NCI-H2171 treated with DMSO at 0.1 percent for 48 hours (cell line): Measurements from ENCODE around the gene TMEM170A.
A peak's percentile ranks its signal among the peaks of the same experiment; 100 is the strongest.
"Not testable (repeated sequence)": the region's sequence is repeated elsewhere in the genome, so short reads cannot be mapped to it uniquely, and the experiment has no call there.

ENCODE experiments used
- DNase-seq: peaks from one replicate; lab custom pipeline; 2025; lab: John Stamatoyannopoulos, UW

Gene TMEM170A

DNA sequence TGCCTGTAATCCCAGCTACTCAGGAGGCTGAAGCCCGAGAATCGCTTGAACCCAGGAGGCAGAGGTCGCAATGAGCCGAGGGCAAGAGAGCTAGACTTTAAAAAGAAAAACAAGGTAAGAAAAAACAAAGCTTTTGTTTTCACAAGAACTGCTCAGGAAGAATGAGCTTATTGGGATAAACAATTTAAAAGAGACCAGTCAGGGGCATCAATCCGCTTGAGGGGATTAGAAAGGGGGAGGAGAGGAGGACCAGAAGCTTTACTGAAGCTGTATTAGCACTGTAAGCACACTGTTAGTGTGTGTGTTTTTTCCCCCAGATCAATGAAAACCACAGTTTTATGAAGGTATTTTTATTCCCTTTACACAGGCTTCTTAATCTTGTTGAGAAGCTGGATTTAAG is 8.8 kb downstream of the TMEM170A start:
- DNase-seq, result no peak

DNA sequence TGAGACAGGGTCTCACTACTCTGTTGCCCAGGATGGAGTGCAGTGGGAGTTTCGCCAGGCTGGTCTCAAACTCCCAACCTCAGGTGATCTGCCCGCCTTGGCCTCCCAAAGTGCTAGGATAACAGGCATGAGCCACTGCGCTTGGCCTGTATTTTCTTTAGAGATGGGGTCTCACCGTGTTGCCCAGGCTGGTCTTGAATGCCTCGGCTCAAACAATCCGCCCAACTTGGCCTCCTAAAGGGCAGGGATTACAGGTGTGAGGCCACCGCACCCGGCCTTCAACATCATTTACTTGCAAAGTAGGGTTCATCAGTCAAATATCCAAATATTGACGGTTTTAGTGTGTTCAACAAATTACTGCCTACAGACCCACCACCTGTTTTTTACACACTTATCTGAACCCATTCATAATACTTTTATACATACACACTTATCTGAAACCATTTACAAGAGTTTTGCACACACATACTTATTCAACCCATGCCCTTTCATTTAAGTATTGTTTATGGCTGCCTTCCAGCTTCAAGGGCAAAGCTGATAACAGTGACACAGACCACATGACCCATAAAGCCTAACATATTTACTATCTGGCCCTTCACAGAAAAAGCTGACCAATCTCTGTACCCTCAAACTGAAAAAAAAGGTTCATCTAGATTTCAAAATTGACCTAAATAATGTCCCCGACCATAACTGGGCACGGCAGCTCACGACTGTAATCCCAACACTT is 11.9 kb downstream of the TMEM170A start:
- no peak for DNase-seq

DNA sequence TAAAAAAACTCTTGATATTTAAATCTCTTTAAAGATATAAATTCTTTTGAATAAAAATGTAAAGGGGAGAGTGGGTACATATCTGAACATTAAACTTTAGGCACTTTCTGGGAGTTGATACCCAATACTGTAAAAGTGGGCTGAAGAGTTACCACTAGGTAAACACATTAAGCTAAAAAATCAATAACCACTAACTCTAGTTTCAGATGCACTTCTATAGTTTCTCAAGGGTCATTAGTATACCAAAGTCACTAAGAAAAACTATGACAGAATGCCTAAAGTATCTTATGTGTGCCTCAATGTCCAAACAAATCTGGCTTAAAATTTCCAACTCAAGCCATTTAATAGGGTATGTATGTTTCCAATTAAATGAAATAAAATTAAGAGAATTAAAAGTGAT is 18.1 kb downstream of the TMEM170A start:
- no peak for DNase-seq

DNA sequence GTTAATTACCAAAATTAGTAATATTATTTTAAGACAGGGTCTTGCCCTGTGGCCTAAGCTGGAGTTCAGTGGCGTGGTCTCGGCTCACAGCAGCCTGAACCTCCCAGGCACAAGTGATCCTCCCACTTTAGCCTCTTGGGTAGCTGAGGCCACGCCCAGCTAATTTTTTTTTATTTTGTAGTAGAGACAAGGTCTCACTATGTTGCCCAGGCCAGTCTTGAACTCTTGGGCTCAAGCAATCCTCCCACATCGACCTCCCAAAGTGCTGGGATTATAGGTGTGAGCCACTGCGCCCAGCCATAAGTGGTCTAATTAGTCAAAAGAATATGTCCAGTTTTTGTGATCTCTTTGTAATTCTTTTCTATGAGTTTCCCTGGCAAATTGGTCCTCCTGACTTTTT is 19.2 kb downstream of the TMEM170A start:
- DNase-seq, result no peak

GRCh38 chr16:75443298-75443697 is 21.2 kb downstream of the TMEM170A start:
- DNase-seq, result no peak

DNA sequence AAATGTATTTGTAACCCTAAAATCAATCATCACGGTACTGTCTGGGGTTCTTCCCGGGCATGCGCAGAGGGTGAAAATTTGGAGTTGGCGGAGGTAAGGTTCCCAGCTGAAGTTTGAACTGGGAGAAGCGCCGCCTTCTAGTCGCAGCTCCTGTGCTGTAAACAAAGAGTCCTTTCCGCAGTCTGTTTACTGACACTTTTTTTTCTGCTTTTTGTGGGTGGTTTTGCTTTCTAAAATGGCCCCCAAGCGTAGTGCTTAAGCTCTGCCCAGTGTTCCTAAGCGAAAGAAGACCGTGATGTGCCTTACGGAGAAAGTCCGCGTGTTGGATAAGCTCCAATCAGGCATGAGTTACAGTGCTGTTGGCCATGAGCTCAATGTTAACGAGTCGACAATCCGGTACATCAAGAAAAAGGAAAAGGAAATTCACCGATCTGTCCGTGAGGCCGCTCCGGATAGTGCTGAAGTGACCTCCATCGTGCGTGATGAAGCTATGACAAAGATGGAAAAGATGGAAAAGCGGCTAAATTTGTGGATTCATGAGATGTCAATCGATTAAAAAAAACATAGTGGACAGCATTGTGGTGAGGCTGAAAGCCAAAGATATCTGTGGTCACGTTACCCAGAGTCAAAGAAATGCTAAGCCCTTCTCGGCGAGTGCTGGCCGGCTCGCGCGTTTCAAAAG is 30.6 kb downstream of the TMEM170A start:
- peak; percentile 95 for DNase-seq

DNA sequence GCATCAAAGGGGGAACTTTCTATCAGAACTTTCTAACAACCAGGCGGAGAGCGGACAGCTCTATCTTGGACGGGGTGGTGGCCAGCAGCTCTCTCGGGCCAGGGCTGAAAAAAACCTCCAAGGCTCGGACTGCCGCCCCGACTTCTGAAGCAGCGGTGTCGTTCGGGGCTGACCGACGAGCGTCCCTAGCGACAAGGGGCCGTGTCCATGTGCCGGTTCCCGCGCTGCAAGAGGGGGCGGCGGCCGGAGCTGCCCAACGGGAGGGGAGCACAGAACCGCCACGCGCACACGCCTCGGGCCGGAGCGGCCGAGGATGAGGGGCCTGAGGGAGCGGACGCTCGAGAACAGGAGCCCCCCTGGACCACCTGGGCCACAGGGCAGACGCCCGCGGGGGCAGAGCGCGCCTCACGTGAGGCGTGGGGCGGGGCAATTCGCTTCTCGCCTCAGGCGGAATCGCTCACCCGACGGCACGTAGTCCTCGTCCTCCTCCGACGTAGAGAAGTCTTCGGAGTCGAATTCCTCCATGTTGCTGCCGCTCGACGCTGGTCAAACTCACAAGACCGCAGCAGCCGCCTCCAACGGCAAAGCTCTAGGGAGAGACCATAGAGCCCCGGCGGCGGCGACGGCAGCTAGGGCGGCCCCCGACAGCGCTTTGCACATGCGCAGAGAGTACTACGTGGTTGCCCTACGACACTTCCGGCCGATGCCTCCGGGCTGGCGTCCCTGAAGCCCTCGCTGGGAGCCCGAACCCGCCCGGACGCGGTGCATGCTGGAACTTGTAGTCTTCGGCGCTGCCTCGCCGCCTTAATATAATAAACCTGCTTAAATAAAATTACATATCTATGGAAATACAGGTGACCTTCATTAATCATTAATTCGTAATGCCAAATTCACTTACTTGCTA is 31.4 kb downstream of the TMEM170A start, which contains the start of gene CFDP1:
CFDP1 (minus strand) TSS at position 676 of the 904 bp plus-strand sequence; CDS start at position 525, 151 bp downstream.
- DNase-seq, result peak; percentile 95

DNA sequence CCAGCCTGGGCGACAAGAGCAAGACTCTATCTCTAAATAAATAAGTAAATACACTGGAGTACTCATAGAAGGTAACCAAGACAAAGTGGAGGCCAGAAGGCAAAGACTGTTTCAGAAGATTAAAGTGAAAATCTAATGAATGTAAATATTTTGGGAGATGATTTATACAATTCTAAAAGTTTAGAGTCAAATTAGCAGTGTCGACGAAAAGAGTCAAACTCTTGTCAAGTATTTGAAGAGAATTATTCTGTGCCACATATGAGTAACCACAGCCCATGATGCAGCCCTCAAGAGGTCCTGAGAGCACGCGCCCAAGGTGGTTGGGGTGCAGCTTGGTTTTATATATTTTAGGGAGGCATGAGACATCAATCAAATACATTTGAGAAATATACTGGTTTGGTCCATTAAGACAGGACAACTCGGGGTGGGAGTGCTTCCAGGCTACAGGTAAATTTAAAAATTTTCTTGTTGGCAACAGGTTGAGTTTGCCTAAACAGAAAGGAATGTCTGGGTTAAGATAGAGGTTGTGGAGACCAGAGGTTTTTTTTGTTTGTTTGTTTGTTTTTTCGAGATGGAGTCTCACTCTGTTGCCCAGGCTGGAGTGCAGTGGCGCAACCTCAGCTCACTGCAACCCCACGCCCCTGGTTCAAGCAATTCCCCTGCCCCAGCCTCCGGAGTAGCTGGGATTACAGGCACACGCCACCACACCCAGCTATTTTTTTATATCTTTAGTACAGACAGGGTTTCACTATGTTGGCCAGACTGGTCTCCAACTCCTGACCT is 34.7 kb downstream of the TMEM170A start:
- no peak for DNase-seq

GRCh38 chr16:75426524-75426923 is 38.0 kb downstream of the TMEM170A start:
- DNase-seq, result not testable (repeated sequence)

DNA sequence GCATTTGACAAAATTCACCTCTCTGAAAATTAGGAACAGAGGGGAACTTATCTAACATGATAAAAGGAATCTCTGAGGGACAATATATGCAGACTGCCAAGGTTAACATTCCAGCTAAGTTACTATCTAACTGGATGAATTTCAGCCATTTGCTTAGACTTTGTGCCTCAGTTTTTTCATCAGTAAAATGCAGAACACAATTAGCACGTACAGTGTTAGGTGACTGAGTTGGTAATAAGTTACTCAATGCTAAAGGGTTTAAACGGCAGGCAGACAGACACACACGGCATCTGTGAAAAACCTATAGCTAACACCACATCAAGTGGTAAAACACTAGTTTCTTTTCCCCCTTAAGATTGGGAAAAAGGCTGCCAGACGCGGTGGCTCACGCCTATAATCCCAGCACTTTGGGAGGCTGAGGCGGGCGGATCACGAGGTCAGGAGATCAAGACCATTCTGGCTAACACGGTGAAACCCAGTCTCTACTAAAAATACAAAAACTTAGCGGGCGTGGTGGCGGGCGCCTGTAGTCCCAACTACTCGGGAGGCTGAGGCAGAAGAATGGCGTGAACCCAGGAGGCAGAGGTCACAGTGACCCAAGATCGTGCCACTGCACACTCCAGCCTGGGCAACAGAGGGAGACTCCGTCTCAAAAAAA is 40.3 kb downstream of the TMEM170A start:
- DNase-seq, result not testable (repeated sequence)

- DNase-seq, result no peak
These were observed 40.8 kb downstream of the TMEM170A start for GRCh38 chr16:75423723-75424104.

DNA sequence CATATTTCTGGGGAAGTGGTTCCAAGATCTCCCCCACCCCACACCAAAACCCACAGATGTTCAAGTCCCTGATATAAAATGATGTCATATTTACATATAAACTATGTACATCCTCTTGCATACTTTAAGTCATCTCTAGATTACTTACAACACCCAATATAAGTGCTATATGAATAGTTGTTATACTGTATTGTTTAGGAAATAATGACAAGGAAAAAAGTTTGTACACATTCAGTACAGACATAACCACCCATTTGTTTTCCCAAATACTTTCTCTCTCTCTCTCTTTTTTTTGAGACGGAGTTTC is 42.7 kb downstream of the TMEM170A start:
- no peak for DNase-seq

DNA sequence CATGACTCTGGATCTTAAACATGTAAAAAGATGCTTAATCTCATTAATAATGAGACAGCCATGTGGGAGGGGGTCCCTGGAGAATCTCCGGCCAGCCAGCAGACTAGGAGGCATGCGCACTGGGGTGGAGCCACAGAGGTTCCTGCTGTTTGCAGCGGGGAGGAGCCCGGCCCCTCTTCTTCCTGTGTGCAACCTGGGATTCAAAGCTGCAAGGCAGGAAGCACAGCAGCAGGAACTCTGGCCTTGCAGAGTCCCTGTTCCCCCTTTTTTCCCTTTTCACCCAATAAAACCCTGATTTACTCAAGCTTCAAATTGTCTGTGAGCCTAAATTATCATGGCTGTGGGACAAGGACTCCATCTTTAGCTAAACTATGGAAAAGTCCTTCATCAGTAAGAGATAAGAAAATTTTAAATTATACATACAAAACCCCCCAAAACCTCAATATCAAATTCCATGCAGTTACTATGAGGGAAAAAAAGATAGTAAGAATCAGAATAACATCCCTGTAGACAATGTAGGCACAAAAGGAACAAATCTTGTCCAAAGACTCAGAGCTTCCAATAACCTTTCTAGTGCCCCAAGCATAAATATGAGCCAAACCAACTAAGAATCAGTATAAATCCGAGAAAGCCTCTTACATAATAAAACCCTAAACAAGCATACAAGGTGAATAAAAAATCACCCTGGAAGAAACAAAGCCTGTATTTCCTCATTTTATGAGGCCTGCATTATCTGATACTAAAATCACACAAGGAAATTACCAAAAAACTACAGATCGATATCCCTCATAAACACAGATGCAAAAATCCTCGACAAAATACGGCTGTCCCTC is 43.3 kb downstream of the TMEM170A start:
- peak; percentile 71 for DNase-seq

DNA sequence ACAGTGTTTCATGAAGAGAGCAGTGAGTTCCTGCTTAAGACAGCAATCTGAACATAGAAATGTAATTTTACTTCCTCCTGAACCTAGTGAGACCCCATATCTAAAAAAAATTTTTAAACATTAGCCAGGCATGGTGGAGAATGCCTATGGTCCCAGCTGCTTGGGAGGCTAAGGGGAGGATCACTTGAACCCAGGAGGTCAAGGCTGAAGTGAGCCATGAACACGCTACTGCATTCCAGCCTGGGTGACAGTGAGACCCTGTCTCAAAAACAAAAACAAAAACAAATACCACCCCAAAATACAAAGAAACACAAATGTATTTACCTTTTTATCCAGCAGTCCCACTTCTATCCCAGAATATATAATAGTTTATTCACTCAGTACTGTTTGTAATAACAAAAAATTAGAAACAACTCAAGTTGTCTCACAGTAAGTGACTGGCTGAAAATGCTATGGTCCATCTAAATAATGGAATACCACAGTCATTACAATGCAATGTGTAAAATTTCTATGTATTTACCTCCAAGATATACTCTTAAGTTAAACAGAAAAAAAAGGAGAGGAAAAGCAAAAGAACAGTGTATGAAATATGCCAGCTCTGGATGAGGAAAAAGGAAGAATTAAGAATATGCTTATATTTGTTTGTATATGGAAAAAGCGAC is 47.5 kb downstream of the TMEM170A start:
- DNase-seq, result no peak

DNA sequence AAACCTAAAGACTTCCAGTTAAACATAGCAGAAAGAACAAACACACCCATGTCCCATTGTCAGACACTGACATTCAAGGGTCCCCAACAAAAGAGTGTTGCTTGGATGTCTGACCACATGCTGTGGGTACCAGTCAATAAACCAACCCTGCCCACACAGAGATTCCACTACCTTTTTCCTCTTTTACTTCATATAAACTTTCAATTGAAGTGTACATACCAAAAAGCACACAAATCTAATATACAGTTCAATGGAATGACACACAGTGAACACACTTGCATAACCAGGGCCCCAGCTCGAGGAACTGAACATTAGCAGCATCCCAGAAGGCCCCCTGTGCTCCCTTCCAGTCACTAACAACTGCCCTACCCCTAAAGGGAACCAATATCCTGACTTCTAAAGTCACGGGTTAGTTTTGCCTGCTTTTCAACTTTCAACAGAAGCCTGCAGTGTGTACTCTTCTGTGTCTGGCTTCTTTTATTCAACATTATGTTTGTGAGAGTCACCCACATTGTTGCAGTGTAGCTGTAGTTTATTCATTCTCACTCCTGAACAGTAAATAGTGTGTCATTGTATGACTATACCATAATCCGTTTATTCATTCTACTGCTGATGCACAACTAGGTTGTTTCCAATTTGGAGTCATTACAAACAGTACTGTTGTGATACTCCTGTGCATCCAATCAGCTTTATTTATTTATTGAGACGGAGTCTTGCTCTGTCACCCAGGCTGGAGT is 49.2 kb downstream of the TMEM170A start:
- no peak for DNase-seq

- no peak for DNase-seq
These were observed 50.5 kb downstream of the TMEM170A start for GRCh38 chr16:75413951-75414350.

- DNase-seq, result no peak
These were observed 57.5 kb downstream of the TMEM170A start for GRCh38 chr16:75406943-75407342.

GRCh38 chr16:75402821-75403475 is 61.5 kb downstream of the TMEM170A start:
- DNase-seq, result peak; percentile 68
